Kidney (tissue), 14 donors: Measurements from ENCODE around the gene CPZ. TPM values are rescaled to one million over a fixed set of nuclear protein-coding genes. Genes with fewer than 3 reads are reported as not detected.

Experiments used
- DNase-seq, 5 donors: peaks; one replicate each; pipeline ENCODE4 v3.0.0-alpha.2; 2013 to 2020
- FAIRE-seq: peaks from 2 replicates; lab custom pipeline; 2012; peaks lifted over from hg19 to GRCh38; lab: Jason Lieb, UNC
- H3K27ac ChIP-seq, 2 donors: one replicate each; pipeline ENCODE4 v1.7.0; 2013; ENCODE audit warnings: low read depth in 2 of 2, low read length in 2 of 2, inconsistent platforms in 1 of 2
- H3K27me3 ChIP-seq: one replicate; pipeline ENCODE4 v1.7.1; 2013; ENCODE audit warnings: low read length, inconsistent platforms; ENCODE audit not compliant: control insufficient read depth, insufficient read depth
- H3K36me3 ChIP-seq, 3 donors: one replicate each; pipeline versions ENCODE4 v1.7.0 to v1.7.1; 2013; ENCODE audit warnings: low read length in 3 of 3, control low read depth in 1 of 3, inconsistent platforms in 1 of 3; ENCODE audit not compliant: insufficient read depth in 3 of 3, control insufficient read depth in 2 of 3
- H3K4me1 ChIP-seq, 3 donors: one replicate each; pipeline versions ENCODE4 v1.7.0 to v1.7.1; 2013; ENCODE audit warnings: low read length in 3 of 3, inconsistent platforms in 1 of 3, low read depth in 1 of 3; ENCODE audit not compliant: control insufficient read depth in 2 of 3, insufficient read depth in 2 of 3
- H3K4me3 ChIP-seq, 3 donors: one replicate each; pipeline versions ENCODE4 v1.7.0 to v1.8.1; 2013; ENCODE audit warnings: low read length in 3 of 3, control low read depth in 1 of 3, inconsistent platforms in 1 of 3
- H3K9ac ChIP-seq, 3 donors: one replicate each; pipeline versions ENCODE4 v1.7.0 to v1.7.1; 2013; ENCODE audit warnings: low read length in 3 of 3, control low read depth in 1 of 3, inconsistent platforms in 1 of 3
- H3K9me3 ChIP-seq, 3 donors: one replicate each; pipeline versions ENCODE4 v1.7.0 to v1.7.1; 2013; ENCODE audit warnings: low read length in 3 of 3, control low read depth in 1 of 3, inconsistent platforms in 1 of 3; ENCODE audit not compliant: control insufficient read depth in 2 of 3, insufficient read depth in 1 of 3
- intact Hi-C: fragments of 100-400 bp; cut with DNase I; formaldehyde crosslinking; loops from one replicate; pipeline ENCODE4 v1.11.1; 2022
- polyA plus RNA-seq: library from polyadenylated mRNA; stranded (reverse); fragments of 350-450 nt; fragmentation: Illumina TruSeq; extraction: RNeasy Lipid Tissue Mini Kit (QIAGEN cat#74804); gene quantifications from one replicate; pipeline ENCODE4 v1.2.3, GENCODE V29; 2014; ENCODE audit warnings: low read depth, low replicate concordance; ENCODE audit not compliant: insufficient read depth
- total RNA-seq: library from RNA; stranded (reverse); fragmentation: NEBNext Ultra II Directional; extraction: Animal tissue kit (Norgen Biotek cat#: 25700); gene quantifications from one replicate; pipeline ENCODE4 v1.2.1, GENCODE V29; 2021
- TF ChIP-seq, protein P1 (sequence below): IDR thresholded peaks from 3 replicates; pipeline ENCODE4 v1.5.1; 2012; ENCODE audit warnings: mild to moderate bottlenecking, moderate library complexity, borderline replicate concordance; ENCODE audit not compliant: insufficient read depth; ENCODE audit errors: extremely low read depth
- donor health status: control.
- donor health status: control.
- donor health status: control.
- donor health status: control.
- donor health status: control.
- donor health status: DM: yes; HTN: yes; CAD: no.
- donor health status: Normal renal cell carcinoma (clear cell type).

The CPZ gene
- total and polyA plus RNA-seq, 2 donors from 2014 or later = 1.2 to 2.6 TPM

DNA sequence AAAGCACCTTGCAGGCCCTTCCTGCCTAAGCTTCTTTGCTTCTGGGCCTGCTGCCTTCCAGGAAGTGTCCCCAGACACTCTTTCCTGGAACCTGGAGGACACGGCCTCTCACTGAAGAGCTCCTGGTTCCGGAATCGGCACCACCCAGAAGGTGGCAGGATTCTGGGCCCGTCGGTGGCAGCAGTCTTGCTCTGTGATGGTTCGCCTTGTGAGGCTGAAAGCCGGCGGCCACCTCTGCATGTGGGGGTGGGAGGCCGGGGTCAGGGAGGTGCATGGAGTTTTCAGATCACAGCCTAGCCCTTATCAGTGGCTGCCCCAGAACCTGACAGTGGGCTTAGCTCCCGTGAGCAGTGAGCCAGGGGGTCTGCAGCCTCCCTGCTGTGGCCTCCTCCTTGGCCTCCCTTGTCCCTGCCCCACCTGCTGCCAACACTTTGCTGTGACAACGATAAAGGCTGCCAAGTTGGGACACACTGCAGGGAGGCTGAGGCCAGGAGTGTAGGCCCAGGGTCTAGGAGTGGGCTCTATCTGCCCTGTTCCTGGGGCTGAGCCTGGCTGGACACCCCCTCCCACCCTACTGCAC is 43.1 kb upstream of the CPZ start:
- DNase-seq (peak in 1 of 5 donors; percentile 37), FAIRE-seq (no peak)
- no peak overlapping the region for H3K4me3 ChIP-seq
- no peak overlapping the region for H3K9ac ChIP-seq
- H3K27ac ChIP-seq = no peak overlapping the region
- H3K4me1 ChIP-seq = no peaks in the 10 kb centered on the region
- H3K27me3 ChIP-seq = no peaks in the 10 kb centered on the region
- TF ChIP-seq, protein P1, sequence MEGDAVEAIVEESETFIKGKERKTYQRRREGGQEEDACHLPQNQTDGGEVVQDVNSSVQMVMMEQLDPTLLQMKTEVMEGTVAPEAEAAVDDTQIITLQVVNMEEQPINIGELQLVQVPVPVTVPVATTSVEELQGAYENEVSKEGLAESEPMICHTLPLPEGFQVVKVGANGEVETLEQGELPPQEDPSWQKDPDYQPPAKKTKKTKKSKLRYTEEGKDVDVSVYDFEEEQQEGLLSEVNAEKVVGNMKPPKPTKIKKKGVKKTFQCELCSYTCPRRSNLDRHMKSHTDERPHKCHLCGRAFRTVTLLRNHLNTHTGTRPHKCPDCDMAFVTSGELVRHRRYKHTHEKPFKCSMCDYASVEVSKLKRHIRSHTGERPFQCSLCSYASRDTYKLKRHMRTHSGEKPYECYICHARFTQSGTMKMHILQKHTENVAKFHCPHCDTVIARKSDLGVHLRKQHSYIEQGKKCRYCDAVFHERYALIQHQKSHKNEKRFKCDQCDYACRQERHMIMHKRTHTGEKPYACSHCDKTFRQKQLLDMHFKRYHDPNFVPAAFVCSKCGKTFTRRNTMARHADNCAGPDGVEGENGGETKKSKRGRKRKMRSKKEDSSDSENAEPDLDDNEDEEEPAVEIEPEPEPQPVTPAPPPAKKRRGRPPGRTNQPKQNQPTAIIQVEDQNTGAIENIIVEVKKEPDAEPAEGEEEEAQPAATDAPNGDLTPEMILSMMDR = no peak
- no peaks in the 10 kb centered on the region for H3K9me3 ChIP-seq
- no peaks in the 10 kb centered on the region for H3K36me3 ChIP-seq
- intact Hi-C loops = no loop called here

DNA sequence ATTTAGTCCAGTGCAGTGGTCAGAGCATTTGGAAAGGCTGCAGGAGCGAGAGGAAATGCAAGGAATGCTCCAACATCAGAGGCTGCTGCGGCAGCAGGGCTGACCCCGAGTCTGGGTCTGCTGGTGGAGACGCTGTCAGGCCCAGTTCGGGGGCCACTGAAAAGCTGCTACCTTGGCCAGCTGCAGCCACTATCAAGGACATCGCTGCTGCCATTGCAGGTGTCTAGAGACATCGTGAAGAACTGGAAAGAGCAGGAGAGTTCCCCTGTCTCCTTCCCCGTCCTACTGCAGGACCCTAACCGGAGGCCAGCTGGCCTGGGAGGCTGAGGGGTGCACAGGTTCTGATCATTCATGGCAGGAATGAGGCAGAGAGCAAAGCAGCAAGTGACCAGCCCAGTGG is 41.9 kb upstream of the CPZ start:
- H3K4me1 ChIP-seq = no peaks in the 10 kb centered on the region
- peak in 1 of 5 donors; percentile 43 for DNase-seq
- no peaks in the 10 kb centered on the region for H3K36me3 ChIP-seq
- H3K27ac ChIP-seq = no peak overlapping the region
- no peaks in the 10 kb centered on the region for H3K27me3 ChIP-seq
- no peak overlapping the region for H3K4me3 ChIP-seq
- no peaks in the 10 kb centered on the region for H3K9me3 ChIP-seq
- TF ChIP-seq, protein P1 = no peak
- intact Hi-C loops = no loop called here
- no peak overlapping the region for H3K9ac ChIP-seq
- no peak for FAIRE-seq

DNA sequence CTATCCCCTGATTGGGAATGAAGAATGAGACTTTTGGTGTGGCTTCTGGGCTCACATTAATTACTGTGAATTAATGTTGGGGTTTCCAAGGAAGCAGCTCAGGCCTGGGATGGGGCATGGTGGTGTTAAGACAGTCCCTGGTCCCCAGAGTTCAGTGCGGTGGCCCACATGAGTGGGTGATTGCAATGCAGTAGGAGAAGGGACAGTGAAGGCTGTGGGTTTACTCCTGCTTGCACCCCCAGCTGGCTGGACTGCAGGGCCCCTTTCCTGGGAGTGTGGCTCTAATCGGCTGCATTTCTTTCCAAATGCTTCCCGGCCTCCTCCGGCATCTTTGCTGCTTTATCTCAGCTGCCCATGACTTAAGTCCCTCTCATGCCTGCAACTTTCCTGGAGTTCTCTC is 40.5 kb upstream of the CPZ start:
- intact Hi-C loops = no loop called here
- TF ChIP-seq, protein P1 = no peak
- FAIRE-seq (no peak), DNase-seq (peak in 1 of 5 donors; percentile 35)
- no peaks in the 10 kb centered on the region for H3K9me3 ChIP-seq
- H3K9ac ChIP-seq = no peak overlapping the region
- no peaks in the 10 kb centered on the region for H3K4me1 ChIP-seq
- no peaks in the 10 kb centered on the region for H3K27me3 ChIP-seq
- H3K4me3 ChIP-seq = no peak overlapping the region
- no peaks in the 10 kb centered on the region for H3K36me3 ChIP-seq
- no peak overlapping the region for H3K27ac ChIP-seq

DNA sequence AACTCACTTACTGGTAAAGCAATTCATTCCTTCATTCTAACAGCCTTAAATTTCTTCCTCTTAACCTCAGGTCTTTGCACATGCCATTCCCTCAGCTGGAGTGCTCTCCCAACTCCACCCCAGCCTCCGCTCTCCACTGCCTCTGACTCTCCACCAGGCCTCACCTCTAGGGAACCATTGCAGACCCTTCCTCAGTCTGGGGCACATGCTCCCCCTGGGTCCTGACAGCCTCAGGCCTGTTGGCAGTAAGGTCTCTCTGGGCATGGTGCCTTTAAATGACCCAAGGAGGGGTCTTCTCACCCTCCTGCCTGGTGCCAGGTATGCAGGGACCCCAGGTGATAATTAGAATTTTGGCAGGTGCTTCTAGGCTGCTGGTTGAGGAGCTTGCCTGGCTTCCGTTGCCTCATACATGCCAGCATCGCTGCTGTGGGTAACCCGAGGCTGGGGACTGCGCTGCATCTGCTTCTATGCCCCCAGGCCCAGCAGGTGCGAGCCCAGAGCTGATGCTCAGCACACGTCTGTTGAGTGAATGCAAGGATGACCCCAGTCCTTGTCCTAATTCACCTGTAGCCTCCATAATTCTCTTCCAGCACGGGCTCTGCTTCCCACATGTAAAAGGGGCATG is 39.9 kb upstream of the CPZ start:
- H3K4me3 ChIP-seq = no peak overlapping the region
- intact Hi-C loops = no loop called here
- TF ChIP-seq, protein P1 = no peak
- H3K27me3 ChIP-seq = no peaks in the 10 kb centered on the region
- FAIRE-seq (no peak), DNase-seq (peak in 1 of 5 donors; percentile 42)
- H3K36me3 ChIP-seq = no peaks in the 10 kb centered on the region
- H3K4me1 ChIP-seq = no peaks in the 10 kb centered on the region
- no peak overlapping the region for H3K9ac ChIP-seq
- no peak overlapping the region for H3K27ac ChIP-seq
- no peaks in the 10 kb centered on the region for H3K9me3 ChIP-seq
